GM18951 (cell line): ENCODE results near the gene ULBP2.
"Not testable (repeated sequence)": the region's sequence is repeated elsewhere in the genome, so short reads cannot be mapped to it uniquely, and the experiment has no call there.

Experiments used
- POLR2A ChIP-seq: IDR thresholded peaks from 4 replicates; pipeline ENCODE4 v1.6.1; 2011; ENCODE audit warnings: mild to moderate bottlenecking; ENCODE audit not compliant: insufficient read length, insufficient read depth; ENCODE audit errors: extremely low read depth
- in situ Hi-C: fragments of 300-500 bp; cut with MboI; formaldehyde crosslinking; loops from one replicate; pipeline ENCODE4 v1.12.0; 2022; ENCODE audit warnings: low sequenced_read_pairs, mixed read lengths, inconsistent platforms; ENCODE audit not compliant: unreplicated experiment

The ULBP2 gene

GRCh38 chr6:149990661-149991471, 49.1 kb downstream of the ULBP2 start:
- no peak for TF ChIP-seq POLR2A
- in situ Hi-C loops, result no loop called here

- in situ Hi-C loops, result not testable (repeated sequence)
Observed at GRCh38 chr6:149991472-149991795, 49.6 kb downstream of the ULBP2 start.

GRCh38 chr6:149991838-149992237, 50.0 kb downstream of the ULBP2 start:
- in situ Hi-C loops, result no loop called here

GRCh38 chr6:149995235-149995750, 53.5 kb downstream of the ULBP2 start:
- TF ChIP-seq POLR2A, result no peak

More at GRCh38 chr6:149991838-149992237, 50.0 kb downstream of the ULBP2 start:
- no peak for TF ChIP-seq POLR2A

GRCh38 chr6:149995971-149996370, 54.2 kb downstream of the ULBP2 start:
- in situ Hi-C loops, result no loop called here
- TF ChIP-seq POLR2A, result no peak

More at GRCh38 chr6:149995235-149995750, 53.5 kb downstream of the ULBP2 start:
- in situ Hi-C loops, result no loop called here
